Limb (tissue), 2 donors: ENCODE results near the gene MRPS33.
"Not testable (repeated sequence)": the region's sequence is repeated elsewhere in the genome, so short reads cannot be mapped to it uniquely, and the experiment has no call there.

Source experiments
- DNase-seq, 2 donors: peaks; one replicate each; pipeline ENCODE4 v3.0.0-alpha.2; 2016; ENCODE audit errors: extremely low spot score in 2 of 2

The MRPS33 gene

GRCh38 chr7:141012696-141013344 is 1.9 kb downstream of the MRPS33 start:
- no peak for DNase-seq

- DNase-seq = peak; percentile 44 to 74
These were observed 2.6 kb downstream of the MRPS33 start for GRCh38 chr7:141012044-141012685.

GRCh38 chr7:141011443-141011842 is 3.3 kb downstream of the MRPS33 start:
- DNase-seq = no peak

- no peak for DNase-seq
These were observed 11.3 kb downstream of the MRPS33 start for GRCh38 chr7:141003172-141004065.

GRCh38 chr7:141001546-141001945 is 13.2 kb downstream of the MRPS33 start:
- no peak for DNase-seq

GRCh38 chr7:141001122-141001521 is 13.6 kb downstream of the MRPS33 start:
- DNase-seq = no peak

GRCh38 chr7:140998715-140999114 is 16.0 kb downstream of the MRPS33 start:
- no peak for DNase-seq

- DNase-seq = no peak
These were observed 22.3 kb downstream of the MRPS33 start for GRCh38 chr7:140992422-140992821.

GRCh38 chr7:140990193-140990962 is 24.4 kb downstream of the MRPS33 start:
- no peak for DNase-seq

GRCh38 chr7:140989068-140989467 is 25.7 kb downstream of the MRPS33 start:
- no peak for DNase-seq

GRCh38 chr7:140983802-140984201 is 30.9 kb downstream of the MRPS33 start:
- DNase-seq = no peak

- DNase-seq = no peak
These were observed 32.2 kb downstream of the MRPS33 start for GRCh38 chr7:140982508-140982907.

- DNase-seq = no peak
These were observed 32.8 kb downstream of the MRPS33 start for GRCh38 chr7:140981951-140982350.

GRCh38 chr7:140977741-140978140 is 37.0 kb downstream of the MRPS33 start:
- DNase-seq = no peak

- DNase-seq = no peak
These were observed 41.6 kb downstream of the MRPS33 start for GRCh38 chr7:140972876-140973829.

GRCh38 chr7:140972344-140972743 is 42.4 kb downstream of the MRPS33 start:
- DNase-seq = no peak

GRCh38 chr7:140967438-140967837 is 47.3 kb downstream of the MRPS33 start:
- no peak for DNase-seq

- no peak for DNase-seq
These were observed 48.1 kb downstream of the MRPS33 start for GRCh38 chr7:140966561-140967233.

GRCh38 chr7:140961117-140961516 is 53.6 kb downstream of the MRPS33 start:
- DNase-seq = no peak

- DNase-seq = not testable (repeated sequence)
These were observed 57.8 kb downstream of the MRPS33 start for GRCh38 chr7:140956997-140957396.
